ENCODE results near the gene CA12. TPM values are rescaled to one million over a fixed set of nuclear protein-coding genes. Genes with fewer than 3 reads are reported as not detected.

The CA12 gene
- total and polyA plus RNA-seq, 4 donors = 0.07 to 5.1 (median 1.5) TPM

DNA sequence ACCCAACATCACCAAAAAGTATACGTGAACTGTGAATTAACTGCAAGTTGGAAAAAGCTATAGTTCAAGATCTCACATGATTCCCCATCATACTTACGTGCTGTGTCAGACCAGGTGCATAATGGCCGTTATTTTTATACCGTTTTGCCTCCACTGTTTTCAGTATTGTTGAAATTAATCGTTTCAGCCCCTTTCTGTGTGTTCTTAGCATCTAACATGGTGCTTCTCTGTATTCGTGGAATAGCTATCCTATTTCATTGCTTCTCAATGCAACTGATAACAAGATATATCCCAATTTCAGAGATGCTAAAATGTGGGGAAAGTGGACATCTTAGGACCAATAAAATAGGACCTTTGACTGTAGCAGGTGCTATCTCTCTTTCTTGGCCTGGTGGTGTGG is 13.7 kb downstream of the CA12 start:
- Histone ChIP-seq H3K4me3 (ENCODE audit: low read depth in 1 of 3, low read length in 3 of 3) (no peak overlapping the region), H3K27me3 (ENCODE audit: control insufficient read depth in 4 of 4, insufficient read depth in 4 of 4, low read length in 3 of 4) (no peaks in the 10 kb centered on the region), H3K9ac (ENCODE audit: low read depth in 1 of 2, low read length in 2 of 2) (no peak overlapping the region), H3K27ac (ENCODE audit: low read depth in 1 of 2, low read length in 2 of 2) (no peak overlapping the region), H3K9me3 (ENCODE audit: control insufficient read depth in 4 of 4, low read length in 3 of 4) (no peaks in the 10 kb centered on the region), H3K36me3 (ENCODE audit: control insufficient read depth in 4 of 4, insufficient read depth in 3 of 4, low read depth in 1 of 4, low read length in 3 of 4) (no peaks in the 10 kb centered on the region), H3K4me1 (ENCODE audit: control insufficient read depth in 4 of 4, insufficient read depth in 4 of 4, low read length in 3 of 4) (no peaks in the 10 kb centered on the region)
- TF ChIP-seq NR2F2 (IDR thresholded peaks at IDR 0.05) = no peak
- TF ChIP-seq JUND (IDR thresholded peaks at IDR 0.05) = no peak
- TF ChIP-seq SP1 (IDR thresholded peaks at IDR 0.05) = no peak
- no peak for TF ChIP-seq EGR1 (IDR thresholded peaks at IDR 0.05; ENCODE audit: low read depth in 2 of 2)
- no peak for TF ChIP-seq FOXA2 (IDR thresholded peaks at IDR 0.05)
- TF ChIP-seq, protein P1, sequence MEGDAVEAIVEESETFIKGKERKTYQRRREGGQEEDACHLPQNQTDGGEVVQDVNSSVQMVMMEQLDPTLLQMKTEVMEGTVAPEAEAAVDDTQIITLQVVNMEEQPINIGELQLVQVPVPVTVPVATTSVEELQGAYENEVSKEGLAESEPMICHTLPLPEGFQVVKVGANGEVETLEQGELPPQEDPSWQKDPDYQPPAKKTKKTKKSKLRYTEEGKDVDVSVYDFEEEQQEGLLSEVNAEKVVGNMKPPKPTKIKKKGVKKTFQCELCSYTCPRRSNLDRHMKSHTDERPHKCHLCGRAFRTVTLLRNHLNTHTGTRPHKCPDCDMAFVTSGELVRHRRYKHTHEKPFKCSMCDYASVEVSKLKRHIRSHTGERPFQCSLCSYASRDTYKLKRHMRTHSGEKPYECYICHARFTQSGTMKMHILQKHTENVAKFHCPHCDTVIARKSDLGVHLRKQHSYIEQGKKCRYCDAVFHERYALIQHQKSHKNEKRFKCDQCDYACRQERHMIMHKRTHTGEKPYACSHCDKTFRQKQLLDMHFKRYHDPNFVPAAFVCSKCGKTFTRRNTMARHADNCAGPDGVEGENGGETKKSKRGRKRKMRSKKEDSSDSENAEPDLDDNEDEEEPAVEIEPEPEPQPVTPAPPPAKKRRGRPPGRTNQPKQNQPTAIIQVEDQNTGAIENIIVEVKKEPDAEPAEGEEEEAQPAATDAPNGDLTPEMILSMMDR (IDR thresholded peaks at IDR 0.05; ENCODE audit: low read depth, low read length, missing input control) = no peak
- no peak for TF ChIP-seq TAF1 (conservative IDR thresholded peaks at IDR 0.05)
- TF ChIP-seq, protein P2, sequence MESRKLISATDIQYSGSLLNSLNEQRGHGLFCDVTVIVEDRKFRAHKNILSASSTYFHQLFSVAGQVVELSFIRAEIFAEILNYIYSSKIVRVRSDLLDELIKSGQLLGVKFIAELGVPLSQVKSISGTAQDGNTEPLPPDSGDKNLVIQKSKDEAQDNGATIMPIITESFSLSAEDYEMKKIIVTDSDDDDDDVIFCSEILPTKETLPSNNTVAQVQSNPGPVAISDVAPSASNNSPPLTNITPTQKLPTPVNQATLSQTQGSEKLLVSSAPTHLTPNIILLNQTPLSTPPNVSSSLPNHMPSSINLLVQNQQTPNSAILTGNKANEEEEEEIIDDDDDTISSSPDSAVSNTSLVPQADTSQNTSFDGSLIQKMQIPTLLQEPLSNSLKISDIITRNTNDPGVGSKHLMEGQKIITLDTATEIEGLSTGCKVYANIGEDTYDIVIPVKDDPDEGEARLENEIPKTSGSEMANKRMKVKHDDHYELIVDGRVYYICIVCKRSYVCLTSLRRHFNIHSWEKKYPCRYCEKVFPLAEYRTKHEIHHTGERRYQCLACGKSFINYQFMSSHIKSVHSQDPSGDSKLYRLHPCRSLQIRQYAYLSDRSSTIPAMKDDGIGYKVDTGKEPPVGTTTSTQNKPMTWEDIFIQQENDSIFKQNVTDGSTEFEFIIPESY (IDR thresholded peaks at IDR 0.05) = no peak
- TF ChIP-seq YY1 (IDR thresholded peaks at IDR 0.05) = no peak
- no peak for TF ChIP-seq FOXA1 (IDR thresholded peaks at IDR 0.05)
- TF ChIP-seq GABPA (IDR thresholded peaks at IDR 0.05 in 1 of 2, conservative IDR thresholded peaks at IDR 0.05 in 1 of 2) = no peak
- TF ChIP-seq RXRA (IDR thresholded peaks at IDR 0.05) = no peak
- TF ChIP-seq HNF4G (IDR thresholded peaks at IDR 0.05) = no peak
- TF ChIP-seq, protein P3, sequence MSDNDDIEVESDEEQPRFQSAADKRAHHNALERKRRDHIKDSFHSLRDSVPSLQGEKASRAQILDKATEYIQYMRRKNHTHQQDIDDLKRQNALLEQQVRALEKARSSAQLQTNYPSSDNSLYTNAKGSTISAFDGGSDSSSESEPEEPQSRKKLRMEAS (IDR thresholded peaks at IDR 0.05) = no peak
- TF ChIP-seq, protein P4, sequence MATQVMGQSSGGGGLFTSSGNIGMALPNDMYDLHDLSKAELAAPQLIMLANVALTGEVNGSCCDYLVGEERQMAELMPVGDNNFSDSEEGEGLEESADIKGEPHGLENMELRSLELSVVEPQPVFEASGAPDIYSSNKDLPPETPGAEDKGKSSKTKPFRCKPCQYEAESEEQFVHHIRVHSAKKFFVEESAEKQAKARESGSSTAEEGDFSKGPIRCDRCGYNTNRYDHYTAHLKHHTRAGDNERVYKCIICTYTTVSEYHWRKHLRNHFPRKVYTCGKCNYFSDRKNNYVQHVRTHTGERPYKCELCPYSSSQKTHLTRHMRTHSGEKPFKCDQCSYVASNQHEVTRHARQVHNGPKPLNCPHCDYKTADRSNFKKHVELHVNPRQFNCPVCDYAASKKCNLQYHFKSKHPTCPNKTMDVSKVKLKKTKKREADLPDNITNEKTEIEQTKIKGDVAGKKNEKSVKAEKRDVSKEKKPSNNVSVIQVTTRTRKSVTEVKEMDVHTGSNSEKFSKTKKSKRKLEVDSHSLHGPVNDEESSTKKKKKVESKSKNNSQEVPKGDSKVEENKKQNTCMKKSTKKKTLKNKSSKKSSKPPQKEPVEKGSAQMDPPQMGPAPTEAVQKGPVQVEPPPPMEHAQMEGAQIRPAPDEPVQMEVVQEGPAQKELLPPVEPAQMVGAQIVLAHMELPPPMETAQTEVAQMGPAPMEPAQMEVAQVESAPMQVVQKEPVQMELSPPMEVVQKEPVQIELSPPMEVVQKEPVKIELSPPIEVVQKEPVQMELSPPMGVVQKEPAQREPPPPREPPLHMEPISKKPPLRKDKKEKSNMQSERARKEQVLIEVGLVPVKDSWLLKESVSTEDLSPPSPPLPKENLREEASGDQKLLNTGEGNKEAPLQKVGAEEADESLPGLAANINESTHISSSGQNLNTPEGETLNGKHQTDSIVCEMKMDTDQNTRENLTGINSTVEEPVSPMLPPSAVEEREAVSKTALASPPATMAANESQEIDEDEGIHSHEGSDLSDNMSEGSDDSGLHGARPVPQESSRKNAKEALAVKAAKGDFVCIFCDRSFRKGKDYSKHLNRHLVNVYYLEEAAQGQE (IDR thresholded peaks at IDR 0.05) = no peak
- 82% methylated on average over 6 of the region's 6 CpGs for WGBS
- no peak for DNase-seq (ENCODE audit: low spot score)

DNA sequence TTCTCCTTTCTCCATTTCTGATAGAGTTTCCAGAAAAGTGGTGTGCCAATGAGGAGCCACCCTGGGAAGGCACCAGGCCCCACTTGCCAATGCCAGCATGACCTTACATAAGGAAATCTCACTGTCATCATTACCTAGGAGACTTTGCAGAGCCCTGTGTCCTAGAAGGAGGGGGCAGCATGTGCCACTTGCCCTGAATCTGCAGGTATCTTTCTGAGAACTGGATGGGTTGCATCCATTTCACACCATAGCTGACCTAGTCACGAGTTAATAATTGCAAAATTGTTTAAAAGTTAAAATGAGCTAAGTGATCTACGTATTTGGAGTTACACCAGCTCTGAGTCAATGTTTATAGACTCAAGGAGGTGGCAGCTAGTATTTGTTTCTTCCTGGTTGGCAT is 14.3 kb downstream of the CA12 start:
- Histone ChIP-seq H3K36me3 (ENCODE audit: control insufficient read depth in 4 of 4, insufficient read depth in 3 of 4, low read depth in 1 of 4, low read length in 3 of 4) (no peaks in the 10 kb centered on the region), H3K9ac (ENCODE audit: low read depth in 1 of 2, low read length in 2 of 2) (no peak overlapping the region), H3K4me1 (ENCODE audit: control insufficient read depth in 4 of 4, insufficient read depth in 4 of 4, low read length in 3 of 4) (no peaks in the 10 kb centered on the region), H3K27me3 (ENCODE audit: control insufficient read depth in 4 of 4, insufficient read depth in 4 of 4, low read length in 3 of 4) (no peaks in the 10 kb centered on the region), H3K4me3 (ENCODE audit: low read depth in 1 of 3, low read length in 3 of 3) (no peak overlapping the region), H3K27ac (ENCODE audit: low read depth in 1 of 2, low read length in 2 of 2) (no peak overlapping the region), H3K9me3 (ENCODE audit: control insufficient read depth in 4 of 4, low read length in 3 of 4) (no peaks in the 10 kb centered on the region)
- 59% methylated on average over 2 of the region's 2 CpGs for WGBS
- TF ChIP-seq, protein P5, sequence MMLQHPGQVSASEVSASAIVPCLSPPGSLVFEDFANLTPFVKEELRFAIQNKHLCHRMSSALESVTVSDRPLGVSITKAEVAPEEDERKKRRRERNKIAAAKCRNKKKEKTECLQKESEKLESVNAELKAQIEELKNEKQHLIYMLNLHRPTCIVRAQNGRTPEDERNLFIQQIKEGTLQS (IDR thresholded peaks at IDR 0.05) = no peak
- no peak for TF ChIP-seq YY1 (IDR thresholded peaks at IDR 0.05)
- TF ChIP-seq, protein P2 (IDR thresholded peaks at IDR 0.05) = no peak
- DNase-seq (ENCODE audit: low spot score) = no peak
